ENCODE data around the gene ROR1.

Gene ROR1

GRCh38 chr1:63914706-63915105 lies 140.9 kb downstream of the ROR1 start:
- no peak for DNase-seq

DNA sequence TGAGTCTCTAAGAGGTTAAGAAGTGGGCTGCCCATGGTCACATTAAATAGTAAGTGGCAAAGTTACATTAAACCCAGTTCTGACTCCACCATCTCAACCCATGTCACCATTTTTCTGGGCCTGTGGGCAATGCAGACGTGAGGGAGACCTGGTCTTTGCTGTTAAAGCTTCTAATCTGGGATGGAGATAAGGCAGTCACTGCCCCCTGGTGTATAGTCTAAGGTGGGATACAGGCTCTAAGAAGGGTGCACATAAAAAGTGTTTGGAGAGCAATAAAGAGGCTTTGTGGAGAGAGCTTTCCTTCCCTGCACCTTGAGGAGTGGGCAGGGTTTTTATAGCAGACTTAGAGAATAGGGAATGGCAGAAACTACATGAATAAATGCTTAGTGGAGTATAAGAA lies 141.3 kb downstream of the ROR1 start:
- no peak for DNase-seq

GRCh38 chr1:63916485-63917360 lies 142.9 kb downstream of the ROR1 start:
- DNase-seq: no peak

- DNase-seq: peak; percentile 16
Measured at GRCh38 chr1:63917571-63918417, 144.0 kb downstream of the ROR1 start.

DNA sequence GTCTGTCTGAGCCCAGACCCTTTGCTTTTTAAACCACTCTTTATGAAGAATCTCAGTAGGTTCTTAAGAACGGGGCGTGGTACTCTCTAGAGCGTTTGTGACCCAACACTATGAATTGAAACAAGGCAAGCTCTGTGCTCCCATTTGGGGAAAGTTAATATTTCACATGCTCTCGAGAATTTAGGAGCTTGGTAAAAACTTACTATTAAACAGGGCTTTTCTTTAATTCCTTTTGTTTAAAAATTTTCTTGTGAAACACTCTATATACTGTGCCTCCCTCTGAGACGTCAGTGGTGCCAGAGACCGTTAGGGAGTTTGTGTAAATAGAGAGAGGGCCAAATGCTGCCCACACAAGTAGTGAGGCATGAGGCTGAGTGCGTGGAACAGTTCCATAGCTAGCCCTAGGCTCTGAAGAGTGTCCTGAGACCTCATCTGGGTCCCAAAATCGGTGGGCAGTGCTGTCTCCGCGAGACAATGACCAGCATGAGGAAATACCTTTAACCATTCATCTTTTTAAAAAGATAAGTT lies 144.7 kb downstream of the ROR1 start:
- no peak for DNase-seq

DNA sequence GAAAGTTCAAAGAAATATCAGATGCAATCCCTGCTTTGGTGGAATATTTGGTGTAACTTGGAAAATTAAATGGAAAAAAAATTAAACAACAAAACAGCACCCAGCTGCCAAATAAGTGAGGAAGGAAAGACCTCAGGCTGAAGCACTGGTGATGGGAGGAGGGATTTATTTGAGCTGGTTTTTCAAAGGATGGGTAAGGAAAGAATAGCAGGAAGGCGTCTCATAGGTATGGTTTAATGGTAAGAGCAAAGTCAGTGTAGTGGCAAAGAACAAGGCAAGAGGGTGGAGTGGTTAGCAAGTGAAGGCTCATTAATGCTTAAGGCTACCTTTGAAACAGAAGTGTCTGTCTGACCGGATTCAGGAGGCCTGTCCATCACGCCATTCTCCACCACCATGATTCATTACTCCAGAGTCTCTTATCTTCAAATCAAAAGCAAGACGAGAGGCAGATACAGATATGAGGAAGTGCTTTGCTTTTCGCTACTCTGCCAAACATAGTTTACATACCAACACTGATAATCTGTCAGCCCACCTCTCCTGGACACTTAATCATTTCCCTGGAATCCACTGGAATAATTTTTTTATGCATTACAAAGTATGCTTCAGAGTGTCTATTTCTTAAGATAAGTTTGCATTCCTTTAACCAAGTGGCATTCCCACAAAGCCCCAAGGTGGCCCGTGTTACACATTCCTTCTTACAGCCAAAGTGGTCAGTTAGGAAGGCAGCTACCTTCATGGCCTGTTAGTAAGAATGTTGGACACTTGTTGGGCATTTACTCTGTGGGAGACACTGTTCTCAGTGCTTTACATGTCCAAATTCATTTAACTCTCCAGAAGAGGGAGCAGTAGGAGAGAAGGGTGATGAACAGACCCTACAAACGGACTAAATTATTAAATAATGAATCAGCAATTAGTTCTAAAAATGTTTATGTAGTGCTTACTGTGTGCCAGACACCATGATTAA lies 146.6 kb downstream of the ROR1 start:
- no peak for DNase-seq

DNA sequence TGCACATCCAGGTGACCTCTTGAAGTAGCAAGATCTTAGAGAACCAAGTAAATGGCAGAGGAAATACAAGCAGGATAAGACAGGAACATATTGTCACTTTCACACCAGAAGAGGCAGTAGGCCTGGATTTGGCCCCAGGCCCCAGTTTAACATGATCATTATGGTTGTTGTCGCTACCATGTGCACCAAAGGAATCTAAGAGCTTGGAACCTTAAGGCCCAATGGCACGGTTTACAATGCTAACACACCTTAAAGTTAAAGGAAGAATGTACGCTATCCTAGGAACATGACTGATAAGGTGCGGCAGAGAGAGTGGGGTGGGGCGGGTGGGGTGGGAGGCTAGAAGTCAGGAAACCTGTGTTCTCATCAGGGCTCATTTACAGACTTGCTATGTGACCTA lies 147.5 kb downstream of the ROR1 start:
- DNase-seq: no peak

DNA sequence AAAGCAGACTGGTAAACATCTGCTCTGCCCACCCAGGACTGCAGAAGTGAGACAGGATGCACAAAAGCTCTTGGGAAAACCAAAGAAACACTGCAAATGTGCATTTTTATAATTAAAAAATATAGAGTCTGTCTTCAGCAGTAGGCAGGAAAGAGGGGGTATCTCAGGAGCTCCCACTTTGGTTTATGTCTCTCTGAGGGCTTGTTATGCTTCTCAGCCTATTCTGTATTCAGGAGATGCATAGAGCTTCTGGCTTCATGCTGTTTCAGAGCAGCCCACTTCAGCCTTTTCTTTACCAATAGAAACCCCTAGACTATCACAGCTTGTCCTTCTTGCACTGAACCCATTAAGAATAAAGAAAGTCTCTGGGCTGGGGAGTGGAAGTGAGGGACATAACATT lies 148.0 kb downstream of the ROR1 start:
- no peak for DNase-seq

DNA sequence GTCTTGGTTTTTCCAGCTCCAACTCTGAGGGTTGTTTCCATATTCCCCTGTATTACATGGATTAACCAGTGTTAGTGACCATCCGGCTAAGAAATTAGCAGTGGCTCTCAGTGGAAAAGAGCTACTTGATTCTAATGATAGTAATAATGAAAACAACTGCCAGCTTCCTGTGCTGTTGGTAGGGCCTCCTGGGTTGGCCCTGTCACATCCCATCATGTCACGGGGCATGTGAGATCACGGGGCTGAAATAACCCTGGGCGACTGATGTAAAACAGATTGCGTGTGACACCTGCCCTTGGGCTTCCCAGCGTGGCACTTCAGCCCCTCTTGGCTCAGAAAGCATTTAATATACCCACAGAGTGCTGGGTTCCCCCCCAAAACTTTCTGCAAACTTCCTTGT lies 149.0 kb downstream of the ROR1 start:
- DNase-seq: no peak

GRCh38 chr1:63923302-63923701 lies 149.5 kb downstream of the ROR1 start:
- no peak for DNase-seq

- no peak for DNase-seq
Measured at GRCh38 chr1:63924600-63924999, 150.8 kb downstream of the ROR1 start.

- no peak for DNase-seq
Measured at GRCh38 chr1:63928186-63929105, 154.6 kb downstream of the ROR1 start.

- DNase-seq: no peak
Measured at GRCh38 chr1:63929106-63929478, 155.3 kb downstream of the ROR1 start.

DNA sequence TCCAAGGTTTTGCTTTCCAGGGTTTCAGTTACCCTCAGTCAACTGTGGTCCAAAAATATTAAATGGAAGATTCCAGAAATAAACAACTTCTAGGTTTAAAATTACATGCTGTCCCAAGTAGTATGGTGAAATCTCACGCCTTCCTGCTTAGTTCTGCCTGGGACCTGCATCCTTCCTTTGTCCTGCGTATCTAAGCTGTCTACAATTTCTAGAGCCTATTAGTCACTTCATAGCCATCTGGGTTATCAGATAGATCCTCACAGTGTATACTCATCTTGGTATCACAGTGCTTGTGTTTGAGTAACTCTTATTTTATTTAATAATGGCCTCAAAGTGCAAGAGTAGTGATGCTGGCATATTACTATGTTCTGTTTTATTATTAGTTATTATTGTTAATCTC lies 157.7 kb downstream of the ROR1 start:
- no peak for DNase-seq

DNA sequence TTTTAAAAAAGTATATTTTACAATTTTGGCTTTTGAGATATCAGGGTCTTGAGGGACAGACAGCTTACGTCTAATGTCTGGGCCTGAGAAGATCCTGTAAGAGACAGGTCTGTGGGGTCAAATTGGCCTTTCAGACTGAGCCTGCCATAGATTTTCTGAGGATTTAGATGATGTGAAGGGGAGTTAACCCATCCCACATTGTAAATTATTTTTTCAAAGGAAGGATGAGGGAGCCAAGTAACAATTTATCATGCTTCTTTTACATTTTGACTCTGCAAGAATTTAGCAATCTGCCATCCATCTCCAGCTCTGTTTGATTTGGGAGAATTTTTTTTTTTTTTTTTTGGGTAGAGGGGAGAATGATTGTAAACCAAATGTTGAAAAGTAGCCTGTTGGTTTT lies 160.9 kb downstream of the ROR1 start:
- no peak for DNase-seq

- no peak for DNase-seq
Measured at GRCh38 chr1:63935143-63935542, 161.3 kb downstream of the ROR1 start.

DNA sequence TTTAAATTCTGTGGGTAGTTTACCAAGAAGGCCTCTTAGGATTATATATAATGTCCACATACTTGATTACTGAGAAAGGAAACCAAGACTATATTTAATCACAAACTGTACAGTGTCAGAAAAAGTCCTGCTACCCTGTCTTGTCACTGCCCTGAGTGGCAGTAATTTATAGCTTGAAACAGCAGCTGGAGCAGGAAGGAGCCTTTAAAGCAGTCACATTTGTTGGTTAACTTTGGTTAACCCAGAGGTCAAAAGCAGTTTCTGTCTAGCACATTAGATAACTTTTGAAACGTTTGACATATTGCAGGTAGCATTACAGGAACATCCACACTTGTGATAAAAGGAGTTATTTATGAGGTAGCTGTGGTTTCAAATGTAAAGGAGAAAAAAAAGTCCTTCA lies 161.7 kb downstream of the ROR1 start:
- no peak for DNase-seq

GRCh38 chr1:63936276-63936675 lies 162.5 kb downstream of the ROR1 start:
- DNase-seq: no peak

GRCh38 chr1:63936801-63937200 lies 163.0 kb downstream of the ROR1 start:
- no peak for DNase-seq

DNA sequence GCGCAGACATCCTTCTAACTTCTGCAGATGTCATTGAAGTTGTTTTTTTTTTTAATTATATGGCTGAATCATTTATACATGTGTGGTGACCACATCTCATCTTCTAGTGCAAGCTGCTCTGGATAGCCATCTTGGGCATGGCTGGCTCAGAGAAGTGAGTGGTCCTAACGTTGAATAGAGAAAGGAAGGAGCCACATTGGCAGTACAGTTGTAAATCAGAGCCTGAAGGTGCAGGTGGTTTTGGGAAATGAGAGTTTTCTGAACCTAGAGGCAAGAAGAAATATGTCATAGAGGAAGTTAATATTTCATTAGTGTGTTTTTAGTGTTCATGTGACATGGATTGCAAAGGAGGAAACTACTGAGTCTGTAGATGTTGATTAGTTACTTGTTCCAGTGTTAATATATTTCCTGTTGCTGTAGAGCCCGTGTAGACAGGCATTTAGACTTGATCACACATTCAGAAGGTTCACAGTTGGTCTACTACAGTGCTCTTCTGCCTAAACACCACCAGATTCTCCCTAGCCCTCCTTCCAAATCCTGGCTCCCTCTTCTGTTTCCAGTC lies 163.7 kb downstream of the ROR1 start:
- no peak for DNase-seq

DNA sequence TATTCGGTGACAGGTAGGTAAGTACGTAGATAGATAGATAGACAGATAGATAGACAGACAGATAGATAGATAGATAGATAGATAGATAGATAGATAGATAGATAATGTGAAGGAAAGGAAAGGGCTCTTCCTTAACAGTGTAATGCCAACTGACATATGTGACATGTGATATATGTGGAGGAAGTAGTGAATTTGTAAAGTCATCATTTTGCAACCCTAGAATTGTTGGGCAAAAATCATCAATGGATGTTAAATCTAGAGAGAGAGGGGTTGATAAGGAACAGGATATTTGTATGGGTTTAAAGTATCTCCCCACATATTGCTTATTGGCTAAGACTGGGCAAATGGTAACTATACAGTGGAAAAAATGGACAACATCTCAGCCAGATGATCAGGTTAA lies 166.6 kb downstream of the ROR1 start:
- DNase-seq: no peak

Data from activated CD4-positive, alpha-beta T cell treated with anti-CD3 and anti-CD28 coated beads, Interleukin-10, Interleukin-2, amounts not matched to agents 100 ng/mL and 50 ng/mL, durations not matched to agents 16 hours and 8 hours (primary cell).